ENCODE results near the gene LDLRAD4. TPM values are rescaled to one million over a fixed set of nuclear protein-coding genes. Genes with fewer than 3 reads are reported as not detected.

LDLRAD4 gene
- total and polyA plus RNA-seq, 11 donors = 10.4 to 44.0 (median 29.6) TPM

DNA sequence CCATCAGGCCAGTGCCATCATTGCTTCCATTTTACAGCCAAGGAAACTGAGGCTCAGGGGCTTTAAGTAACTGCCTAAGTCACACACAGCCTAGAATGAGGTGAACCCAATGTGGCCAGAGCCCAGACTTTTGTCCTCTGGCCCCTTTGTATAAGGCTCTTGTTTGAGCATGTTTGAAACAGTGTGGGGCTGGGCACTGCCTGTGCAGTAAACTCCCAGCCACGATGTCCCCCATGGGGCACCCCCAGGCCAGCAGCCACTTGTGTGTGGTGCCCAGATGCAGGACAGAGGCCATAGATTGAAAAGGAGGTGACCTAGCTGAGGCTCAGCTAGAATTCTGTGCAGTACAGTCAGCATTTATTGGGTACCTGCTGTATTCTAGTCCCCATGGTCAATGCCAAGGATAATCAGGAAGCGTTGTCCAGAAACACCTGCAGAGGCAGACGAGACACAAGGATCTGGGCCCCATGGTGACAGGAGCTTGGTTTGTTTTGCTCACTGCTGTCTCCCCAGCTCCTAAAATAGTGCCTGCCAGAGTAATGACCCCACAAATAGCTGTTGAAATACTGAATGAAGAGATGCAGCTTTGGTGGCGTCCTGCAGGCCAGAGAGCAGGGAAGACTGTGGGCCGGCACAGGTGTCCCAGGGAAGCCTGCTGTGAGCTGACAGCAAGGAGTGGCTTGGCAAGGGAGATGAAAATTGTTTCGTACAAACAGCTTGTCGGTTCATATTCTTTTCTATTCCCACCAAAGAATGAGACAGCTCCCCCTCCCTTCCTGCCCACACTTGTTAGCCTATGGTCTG lies 160.7 kb downstream of the LDLRAD4 start:
- DNase-seq = peak in 1 of 5 donors; percentile 45
- 36 to 54% (median 43%) methylated on average over 6 to 7 of the region's 7 CpGs for WGBS, 4 donors
- Histone ChIP-seq H3K27ac (peak overlapping the region in 9 of 12 donors; percentile 21 to 82 (median 45)), H3K27me3 (no peaks in the 10 kb centered on the region), H3K4me1 (peaks cover 0 to 93% (median 76%) of the 10 kb centered on the region in 12 donors), H3K36me3 (no peaks in the 10 kb centered on the region), H3K9me3 (no peaks in the 10 kb centered on the region), H3K4me3 (no peak overlapping the region)
- intact Hi-C loops (cut with DNase I) = loop anchor here in 5 of 10 donors (5.0 to 10.0 kb wide), 5 partner anchors 77 to 162 kb away; partner anchors contain the start of gene LDLRAD4 (in 2 of the 5)
- TF ChIP-seq, protein P1, sequence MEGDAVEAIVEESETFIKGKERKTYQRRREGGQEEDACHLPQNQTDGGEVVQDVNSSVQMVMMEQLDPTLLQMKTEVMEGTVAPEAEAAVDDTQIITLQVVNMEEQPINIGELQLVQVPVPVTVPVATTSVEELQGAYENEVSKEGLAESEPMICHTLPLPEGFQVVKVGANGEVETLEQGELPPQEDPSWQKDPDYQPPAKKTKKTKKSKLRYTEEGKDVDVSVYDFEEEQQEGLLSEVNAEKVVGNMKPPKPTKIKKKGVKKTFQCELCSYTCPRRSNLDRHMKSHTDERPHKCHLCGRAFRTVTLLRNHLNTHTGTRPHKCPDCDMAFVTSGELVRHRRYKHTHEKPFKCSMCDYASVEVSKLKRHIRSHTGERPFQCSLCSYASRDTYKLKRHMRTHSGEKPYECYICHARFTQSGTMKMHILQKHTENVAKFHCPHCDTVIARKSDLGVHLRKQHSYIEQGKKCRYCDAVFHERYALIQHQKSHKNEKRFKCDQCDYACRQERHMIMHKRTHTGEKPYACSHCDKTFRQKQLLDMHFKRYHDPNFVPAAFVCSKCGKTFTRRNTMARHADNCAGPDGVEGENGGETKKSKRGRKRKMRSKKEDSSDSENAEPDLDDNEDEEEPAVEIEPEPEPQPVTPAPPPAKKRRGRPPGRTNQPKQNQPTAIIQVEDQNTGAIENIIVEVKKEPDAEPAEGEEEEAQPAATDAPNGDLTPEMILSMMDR (IDR thresholded peaks at IDR 0.05) = no peak
- TF ChIP-seq POLR2A (IDR thresholded peaks at IDR 0.05) = no peak
- ATAC-seq = peak in 2 of 4 donors; percentile 18 to 36

- peak overlapping the region in 10 of 12 donors; percentile 21 to 82 (median 44) for H3K27ac ChIP-seq
- no peak overlapping the region for H3K4me3 ChIP-seq
- no peaks in the 10 kb centered on the region for H3K27me3 ChIP-seq
- peak; percentile 12 to 31 (median 20) for ATAC-seq
- peak in 1 of 5 donors; percentile 60 for DNase-seq
- WGBS, 4 donors = 48 to 60% (median 56%) methylated on average over 16 to 18 of the region's 18 CpGs
- no peaks in the 10 kb centered on the region for H3K9me3 ChIP-seq
- H3K4me1 ChIP-seq = peaks cover 0 to 84% (median 69%) of the 10 kb centered on the region in 12 donors
- TF ChIP-seq, protein P1 (IDR thresholded peaks at IDR 0.05) = no peak
- TF ChIP-seq POLR2A (IDR thresholded peaks at IDR 0.05) = no peak
- H3K36me3 ChIP-seq = no peaks in the 10 kb centered on the region
- intact Hi-C loops (cut with DNase I) = loop anchor here in 9 of 10 donors (2.0 to 10.0 kb wide), 12 partner anchors 37 to 163 kb away; partner anchors contain the start of gene LDLRAD4 (in 5 of the 9)
Observed at GRCh38 chr18:13379930-13380690, 161.6 kb downstream of the LDLRAD4 start.

GRCh38 chr18:13380691-13381070 lies 162.1 kb downstream of the LDLRAD4 start:
- no peak overlapping the region for H3K4me3 ChIP-seq
- TF ChIP-seq, protein P1 (IDR thresholded peaks at IDR 0.05) = no peak
- no peak for TF ChIP-seq POLR2A (IDR thresholded peaks at IDR 0.05)
- 70 to 80% (median 75%) methylated on average over 2 of the region's 2 CpGs for WGBS, 4 donors
- no peaks in the 10 kb centered on the region for H3K36me3 ChIP-seq
- H3K4me1 ChIP-seq = peaks cover 0 to 79% (median 63%) of the 10 kb centered on the region in 12 donors
- no peak for DNase-seq
- no peaks in the 10 kb centered on the region for H3K27me3 ChIP-seq
- intact Hi-C loops (cut with DNase I) = loop anchor here in 7 of 10 donors (2.0 to 10.0 kb wide), 9 partner anchors 37 to 163 kb away; partner anchors contain the start of gene LDLRAD4 (in 3 of the 7)
- H3K27ac ChIP-seq = peak overlapping the region in 5 of 12 donors; percentile 40 to 82 (median 60)
- ATAC-seq = no peak
- no peaks in the 10 kb centered on the region for H3K9me3 ChIP-seq
